NCI-H146 treated with DMSO at 0.1 percent for 48 hours (cell line): ENCODE measurements around the gene SUPT3H.
"Not testable (repeated sequence)": the region's sequence is repeated elsewhere in the genome, so short reads cannot be mapped to it uniquely, and the experiment has no call there.

ENCODE experiments used
- DNase-seq: peaks from one replicate; lab custom pipeline; 2025; ENCODE audit not compliant: unreplicated experiment; lab: John Stamatoyannopoulos, UW

Gene SUPT3H

DNA sequence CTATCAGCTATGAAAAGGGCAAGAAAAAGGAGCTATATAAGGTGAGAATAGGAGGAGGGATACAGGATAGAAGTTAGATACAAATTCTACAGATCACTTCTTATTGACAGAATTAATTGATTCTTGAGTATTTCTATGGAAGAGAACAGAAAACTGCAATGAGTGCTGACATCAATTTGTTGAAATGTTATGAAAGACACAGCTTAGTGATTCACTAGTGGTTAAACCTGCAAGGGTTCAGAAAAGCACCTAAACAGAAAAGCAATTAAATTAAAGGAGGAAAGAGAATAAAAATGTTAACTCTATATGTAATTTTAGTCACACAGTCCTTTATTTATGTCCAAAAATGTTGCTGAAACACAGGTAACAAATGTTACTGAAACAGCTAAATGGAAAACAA lies 304.0 kb downstream of the SUPT3H start:
- no peak for DNase-seq

DNA sequence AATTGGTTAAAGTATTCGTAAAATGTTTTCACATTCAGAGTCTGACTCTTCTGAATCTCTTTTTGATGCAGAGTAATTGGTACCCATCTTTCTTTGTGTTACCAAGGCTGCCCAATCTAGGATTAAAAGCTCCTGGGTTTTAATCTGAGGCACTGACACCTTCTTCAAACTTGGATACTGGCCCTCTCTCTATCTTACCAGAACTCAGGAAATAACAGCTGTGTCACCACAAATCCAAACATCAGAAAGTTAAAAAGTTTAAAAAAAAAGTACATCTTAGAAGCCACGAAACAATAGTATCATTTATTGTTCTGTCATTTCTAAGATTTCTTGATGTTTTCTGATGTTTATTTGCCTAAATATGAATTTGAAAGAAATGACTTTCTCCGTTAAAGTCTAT lies 305.1 kb downstream of the SUPT3H start:
- DNase-seq, result no peak

DNA sequence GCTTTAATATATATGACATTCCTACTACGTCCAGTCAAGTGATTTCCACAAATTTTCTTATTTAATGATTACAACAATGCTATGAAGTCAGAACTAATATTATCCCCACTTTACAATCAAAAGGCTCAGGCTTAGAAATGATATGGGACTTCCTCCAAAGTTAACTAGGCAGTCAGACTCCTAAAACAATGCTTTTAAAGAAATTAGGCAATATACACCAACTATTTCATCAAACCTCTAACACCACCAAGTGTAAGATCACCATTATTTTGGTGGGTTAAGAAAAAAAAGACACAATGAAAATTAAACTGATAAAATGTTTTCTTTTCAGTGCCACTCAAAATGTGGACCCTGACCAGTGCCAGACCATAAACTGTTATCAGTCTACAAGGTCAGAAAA lies 305.7 kb downstream of the SUPT3H start:
- DNase-seq, result no peak

DNA sequence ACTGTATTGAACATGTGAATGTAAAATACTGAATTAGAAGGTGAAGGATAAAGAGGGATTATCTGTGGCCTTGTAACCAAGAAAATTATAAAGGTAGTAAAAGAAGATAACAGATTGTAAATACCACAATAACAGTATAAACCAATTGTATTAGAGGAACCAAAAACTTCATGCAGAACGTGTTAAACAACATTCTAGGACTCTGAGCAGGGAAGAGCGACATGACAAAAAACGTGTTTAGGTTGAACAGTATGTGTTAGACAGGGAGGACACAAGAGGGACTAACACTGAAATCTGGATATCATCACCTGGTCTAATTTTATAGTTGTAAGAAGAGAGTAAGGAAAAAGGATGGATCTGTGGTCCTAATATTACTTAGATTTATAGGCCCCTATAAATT lies 308.6 kb downstream of the SUPT3H start:
- no peak for DNase-seq

DNA sequence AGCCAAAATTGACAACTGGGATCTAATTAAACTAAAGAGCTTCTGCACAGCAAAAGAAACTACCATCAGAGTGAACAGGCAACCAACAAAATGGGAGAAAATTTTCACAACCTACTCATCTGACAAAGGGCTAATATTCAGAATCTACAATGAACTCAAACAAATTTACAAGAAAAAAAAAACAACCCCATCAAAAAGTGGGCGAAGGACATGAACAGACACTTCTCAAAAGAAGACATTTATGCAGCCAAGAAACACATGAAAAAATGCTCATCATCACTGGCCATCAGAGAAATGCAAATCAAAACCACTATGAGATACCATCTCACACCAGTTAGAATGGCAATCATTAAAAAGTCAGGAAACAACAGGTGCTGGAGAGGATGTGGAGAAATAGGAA lies 310.3 kb downstream of the SUPT3H start:
- DNase-seq, result not testable (repeated sequence)

DNA sequence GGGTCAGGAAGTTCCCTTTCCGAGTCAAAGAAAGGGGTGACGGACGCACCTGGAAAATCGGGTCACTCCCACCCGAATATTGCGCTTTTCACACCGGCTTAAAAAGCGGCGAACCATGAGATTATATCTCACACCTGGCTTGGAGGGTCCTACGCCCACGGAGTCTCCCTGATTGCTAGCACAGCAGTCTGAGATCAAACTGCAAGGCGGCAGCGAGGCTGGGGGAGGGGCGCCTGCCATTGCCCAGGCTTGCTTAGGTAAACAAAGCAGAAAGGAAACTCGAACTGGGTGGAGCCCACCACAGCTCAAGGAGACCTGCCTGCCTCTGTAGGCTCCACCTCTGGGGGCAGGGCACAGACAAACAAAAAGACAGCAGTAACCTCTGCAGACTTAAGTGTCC lies 315.1 kb downstream of the SUPT3H start:
- DNase-seq, result not testable (repeated sequence)

DNA sequence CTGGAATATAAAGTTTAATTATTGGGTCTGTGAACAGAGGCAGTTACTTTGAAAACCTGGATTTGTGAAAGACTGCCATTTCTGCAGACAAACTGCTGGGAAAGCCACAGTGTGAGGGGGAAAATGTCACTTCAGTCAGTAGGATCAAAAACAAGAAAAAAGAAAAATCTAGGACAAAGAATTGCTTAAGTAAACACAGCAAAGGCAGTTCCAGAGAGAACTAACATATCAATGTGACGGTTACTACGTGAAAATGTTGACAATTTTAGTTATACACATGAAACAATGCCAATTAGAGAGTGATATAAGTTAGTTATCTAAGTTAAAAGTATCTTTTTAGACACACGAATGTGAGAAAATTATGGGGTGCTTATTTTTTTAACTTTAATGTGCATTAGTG lies 320.0 kb downstream of the SUPT3H start:
- DNase-seq, result no peak

DNA sequence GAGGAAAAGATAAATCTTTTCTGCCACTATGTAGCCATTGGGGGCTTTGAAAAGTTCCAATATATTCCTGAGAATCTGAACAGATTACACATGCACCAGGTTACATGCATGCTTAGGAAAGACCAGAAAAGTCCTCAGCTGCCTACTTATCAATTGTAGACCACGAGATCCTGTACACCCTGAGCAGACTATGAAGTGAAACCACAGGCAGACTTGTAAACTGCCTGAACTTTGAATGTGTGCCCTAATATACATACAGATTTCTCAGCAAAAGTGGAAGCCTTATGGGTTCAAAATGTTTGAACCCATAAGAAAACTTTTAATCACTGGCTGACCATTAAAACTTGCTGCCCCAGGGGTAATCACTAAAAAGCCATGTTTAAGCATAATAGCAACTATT lies 323.1 kb downstream of the SUPT3H start:
- no peak for DNase-seq

DNA sequence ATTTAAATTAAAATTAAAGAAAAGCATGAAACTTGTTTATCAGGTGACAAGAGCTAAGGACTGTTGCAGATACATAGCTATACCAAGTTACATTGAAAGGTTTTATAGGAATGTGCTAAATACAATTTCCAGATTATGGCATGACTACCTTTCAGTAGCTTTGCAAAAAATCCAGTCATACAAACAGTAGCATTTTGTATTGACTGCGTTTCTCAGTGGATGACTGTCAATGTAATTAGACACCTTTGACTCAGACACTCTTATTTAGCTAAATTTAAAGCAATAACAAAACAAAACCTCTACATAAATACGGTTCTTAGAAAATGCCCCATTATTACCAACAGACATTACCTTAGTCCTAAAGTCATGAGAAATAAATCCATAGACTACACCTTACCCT lies 325.4 kb downstream of the SUPT3H start:
- DNase-seq, result no peak

DNA sequence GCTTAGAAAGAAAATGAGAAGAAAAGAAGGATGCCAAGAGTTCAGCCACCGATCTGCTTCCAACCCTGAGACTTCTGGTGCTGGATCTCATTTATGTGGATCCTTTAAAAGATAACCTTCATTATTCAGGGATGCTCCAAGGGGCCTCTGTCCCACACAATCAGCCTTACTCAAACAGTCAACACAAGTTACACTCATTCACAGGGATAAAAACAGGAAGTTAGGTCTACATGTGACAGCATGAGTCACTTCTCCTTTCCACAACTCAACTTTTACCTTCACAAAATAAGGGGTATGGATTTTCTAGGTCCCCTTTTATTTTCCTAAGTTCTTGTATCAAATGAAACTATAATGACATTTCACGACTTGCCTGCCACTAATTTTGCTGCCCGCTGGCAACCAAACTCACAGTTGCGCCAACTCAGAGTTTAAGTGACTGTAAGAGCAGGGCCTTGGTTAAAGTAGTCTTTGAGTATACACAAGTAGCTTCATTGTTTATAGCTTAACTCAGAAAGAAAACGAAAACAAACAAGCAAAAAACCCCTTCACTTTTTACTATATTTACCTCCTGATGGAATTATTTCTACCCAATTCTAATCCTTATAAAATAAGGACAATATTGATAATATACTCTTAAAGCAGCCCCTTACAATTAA lies 328.4 kb downstream of the SUPT3H start:
- DNase-seq, result no peak

DNA sequence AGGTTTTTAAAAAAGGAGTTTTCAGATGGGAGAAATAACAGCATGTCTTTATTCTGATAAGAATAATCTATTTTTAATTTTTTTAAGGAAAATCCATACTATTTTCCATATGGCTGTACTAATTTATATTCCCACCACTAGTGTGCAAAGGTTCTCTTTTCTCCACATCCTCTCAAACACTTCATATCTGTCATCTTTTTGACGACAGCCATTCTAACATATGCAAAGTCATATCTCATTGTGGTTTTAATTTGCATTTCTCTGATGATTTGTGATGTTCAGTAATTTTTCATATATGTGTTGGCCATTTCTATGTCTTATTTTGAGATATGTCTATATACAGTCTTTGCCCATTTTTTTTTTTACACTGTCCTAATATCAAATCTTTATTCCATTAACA lies 330.2 kb downstream of the SUPT3H start:
- no peak for DNase-seq

DNA sequence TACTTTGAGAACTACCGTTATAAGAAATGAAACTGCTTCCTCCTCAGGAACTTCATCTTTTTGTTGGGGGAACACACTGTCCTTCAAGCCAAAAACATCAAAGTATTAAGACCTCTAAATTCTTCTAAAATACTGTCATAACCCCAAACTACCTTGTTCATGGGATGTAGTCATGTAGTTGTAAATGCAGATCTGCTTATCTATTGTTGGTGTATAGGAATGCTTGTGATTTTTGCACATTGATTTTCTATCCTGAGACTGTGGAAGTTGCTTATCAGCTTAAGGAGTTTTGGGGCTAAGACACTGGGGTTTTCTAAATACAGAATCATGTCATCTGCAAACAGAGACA lies 332.5 kb downstream of the SUPT3H start:
- no peak for DNase-seq

DNA sequence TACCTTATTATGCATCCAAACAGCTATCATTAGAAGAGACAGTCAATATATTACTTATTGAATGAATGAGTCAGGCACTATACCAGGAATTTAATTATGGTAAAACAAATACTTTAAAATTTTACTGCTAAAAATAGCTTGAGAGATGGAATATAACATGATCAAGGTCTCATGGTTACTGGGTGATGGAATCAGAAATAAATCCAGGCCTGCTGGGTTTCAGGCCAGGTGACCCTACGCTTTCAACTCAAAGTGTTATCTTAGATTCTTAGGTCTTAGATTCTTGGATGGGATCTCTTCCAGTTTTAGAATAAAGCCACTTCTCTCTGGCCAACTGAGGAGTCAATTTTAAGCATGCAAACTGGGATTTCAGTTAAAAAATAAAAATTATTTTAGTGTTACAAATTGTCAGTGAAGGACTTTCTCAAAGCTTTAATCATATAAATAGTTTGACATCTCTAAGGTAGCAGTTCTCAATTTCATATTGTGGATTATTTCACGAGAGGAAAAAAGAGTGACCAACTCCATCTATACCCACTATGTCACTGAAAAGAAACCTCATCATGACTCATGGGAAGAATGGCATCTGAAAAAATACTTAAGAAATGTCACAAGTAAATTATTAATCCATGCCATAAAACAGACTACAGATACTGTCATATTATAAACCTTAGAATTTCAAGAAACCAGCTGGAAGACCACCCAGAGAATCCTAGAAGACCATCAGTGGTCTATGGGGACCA lies 333.1 kb downstream of the SUPT3H start:
- no peak for DNase-seq

DNA sequence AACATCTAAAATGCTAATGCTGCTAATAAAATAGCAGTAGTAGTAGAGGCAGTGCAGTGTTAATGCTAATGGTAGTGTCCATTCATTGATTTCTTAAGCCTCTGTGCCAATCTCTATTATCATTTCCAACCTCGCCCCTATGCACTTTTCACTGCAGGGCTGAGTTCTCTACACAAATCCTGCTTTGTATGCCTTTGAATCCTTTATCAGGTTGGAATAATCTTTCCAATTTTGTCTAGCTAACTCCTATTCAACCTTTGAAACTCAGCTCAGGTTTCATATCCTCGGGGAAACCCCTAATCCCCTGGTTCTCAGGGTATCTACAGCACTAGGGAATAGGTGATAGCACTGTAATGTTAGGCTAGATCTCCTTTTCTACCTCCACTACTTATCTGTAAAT lies 333.6 kb downstream of the SUPT3H start:
- DNase-seq, result no peak

DNA sequence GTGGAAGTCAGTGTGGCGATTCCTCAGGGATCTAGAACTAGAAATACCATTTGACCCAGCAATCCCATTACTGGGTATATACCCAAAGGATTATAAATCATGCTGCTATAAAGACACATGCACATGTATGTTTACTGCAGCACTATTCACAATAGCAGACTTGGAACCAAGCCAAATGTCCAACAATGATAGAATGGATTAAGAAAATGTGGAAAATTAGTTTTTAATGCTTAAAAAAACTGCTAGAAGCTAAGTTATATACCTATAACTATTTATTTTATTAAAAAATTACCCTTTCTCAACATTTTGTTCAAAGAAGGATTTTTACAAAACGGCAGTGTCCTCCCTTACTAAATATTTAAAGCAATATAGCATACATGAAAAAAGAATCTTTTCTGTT lies 335.1 kb downstream of the SUPT3H start:
- DNase-seq, result not testable (repeated sequence)

DNA sequence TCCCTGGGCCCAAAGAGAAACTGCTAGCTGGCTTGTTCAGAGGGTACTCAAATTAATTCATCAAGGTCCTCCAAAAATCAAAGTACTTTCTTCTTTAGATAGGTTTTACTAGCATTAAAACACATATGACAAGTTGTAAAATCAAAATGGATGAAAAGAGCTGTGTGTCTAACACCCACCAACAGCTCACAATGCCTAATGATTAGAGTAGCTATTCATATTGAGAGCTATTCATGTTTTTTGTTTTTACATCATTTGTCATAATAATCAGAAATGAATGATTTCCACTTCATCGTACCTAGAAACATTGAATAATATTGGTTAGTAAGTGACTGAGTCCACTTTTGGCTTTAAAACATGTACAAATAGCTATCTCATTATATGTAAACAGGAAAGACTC lies 339.5 kb downstream of the SUPT3H start:
- DNase-seq, result no peak

DNA sequence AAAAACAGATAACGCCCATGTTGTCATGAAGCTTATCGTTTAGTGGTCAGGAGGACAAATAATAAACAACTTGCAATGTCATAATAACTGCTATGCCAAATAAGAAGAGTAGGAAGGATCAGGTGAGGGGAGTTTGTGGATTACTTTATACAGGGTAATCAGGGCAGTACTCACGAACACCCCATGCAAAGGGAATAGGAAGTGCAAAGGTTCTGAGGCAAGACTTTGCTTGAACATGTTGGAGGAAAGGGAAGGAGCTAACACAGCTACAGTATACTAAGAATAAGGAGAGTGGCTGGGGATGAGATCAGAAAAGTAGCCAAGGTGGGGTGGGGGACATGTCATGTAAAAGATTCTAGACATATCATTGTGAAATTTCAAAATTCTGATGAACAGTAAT lies 341.6 kb downstream of the SUPT3H start:
- no peak for DNase-seq

DNA sequence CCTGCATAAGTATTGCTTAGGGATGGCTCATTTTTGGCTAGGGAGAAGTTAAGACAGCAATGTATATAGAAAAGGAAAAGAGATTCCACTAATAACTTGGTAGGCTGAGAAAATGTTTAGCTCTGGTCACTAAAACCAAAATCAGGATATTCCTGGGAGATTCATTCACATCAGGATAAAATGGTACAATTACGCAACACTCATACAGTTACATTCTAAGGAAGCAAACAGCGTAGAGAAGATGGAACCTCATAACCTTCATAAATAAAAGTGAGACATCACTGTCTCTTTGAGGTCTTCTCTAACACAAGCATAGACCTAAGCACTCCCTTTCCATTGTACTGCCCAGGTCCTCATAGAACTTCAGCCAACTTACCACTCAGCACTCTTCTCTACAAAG lies 345.3 kb downstream of the SUPT3H start:
- DNase-seq, result no peak

DNA sequence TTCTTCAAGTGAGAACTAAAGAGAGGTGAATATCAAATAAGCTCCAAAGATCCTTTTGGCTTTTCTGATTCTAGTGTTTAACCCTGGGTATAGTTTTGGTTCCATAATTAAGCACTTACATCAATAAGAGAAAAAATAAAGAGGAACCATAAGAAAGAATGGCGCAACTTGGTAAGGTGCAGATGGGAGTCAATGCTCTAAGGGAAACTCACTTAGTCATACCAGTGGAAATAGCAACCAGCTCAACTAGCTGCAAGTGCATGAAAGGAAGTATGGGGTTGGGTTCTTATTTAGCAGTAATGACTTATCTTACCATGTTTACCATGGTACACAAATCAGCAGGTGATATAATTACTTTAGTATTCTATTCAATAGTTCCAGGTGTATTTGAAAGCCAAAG lies 346.1 kb downstream of the SUPT3H start:
- DNase-seq, result no peak

DNA sequence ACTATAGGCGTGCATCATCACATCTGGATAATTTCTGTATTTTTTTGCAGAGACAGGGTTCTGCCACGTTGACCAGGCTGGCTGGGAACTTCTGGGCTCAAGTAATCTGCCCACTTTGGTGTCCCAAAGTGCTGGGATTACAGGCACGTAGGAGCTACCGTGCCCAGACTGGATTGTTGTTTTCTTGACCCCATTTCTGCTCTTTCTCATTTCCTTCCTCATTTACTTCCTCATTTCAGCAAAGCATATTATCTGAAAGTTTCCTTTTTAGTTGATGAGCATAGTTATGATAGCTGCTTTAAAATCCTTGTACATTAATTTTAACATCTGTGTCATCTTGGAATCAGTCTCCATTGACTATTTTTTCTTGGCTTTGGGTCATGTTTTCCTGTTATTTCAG lies 350.6 kb downstream of the SUPT3H start:
- no peak for DNase-seq

DNA sequence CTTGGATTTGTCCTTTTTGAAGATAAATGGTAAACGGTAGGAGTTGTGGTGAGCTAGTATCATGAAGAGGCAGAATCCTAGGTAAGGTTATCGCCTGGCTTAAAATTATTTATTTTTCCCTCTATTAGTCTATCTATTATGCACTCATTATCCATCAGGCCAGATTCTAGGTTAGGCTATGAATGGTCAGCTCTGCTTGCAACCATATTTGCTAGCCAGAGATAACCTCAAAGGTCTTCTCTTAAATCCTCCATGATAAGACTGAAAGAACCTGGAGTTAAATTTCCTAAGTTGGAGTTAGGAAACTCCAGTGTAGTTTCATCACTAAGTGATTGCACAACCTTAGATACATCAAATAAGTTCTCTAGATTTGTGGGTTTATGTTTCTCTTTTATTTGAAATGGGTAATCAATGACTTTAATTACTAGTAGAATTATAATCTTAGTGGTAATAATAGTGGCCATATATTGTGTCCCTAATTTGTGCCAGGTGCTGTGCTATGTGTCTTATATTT lies 351.7 kb downstream of the SUPT3H start:
- DNase-seq, result no peak

DNA sequence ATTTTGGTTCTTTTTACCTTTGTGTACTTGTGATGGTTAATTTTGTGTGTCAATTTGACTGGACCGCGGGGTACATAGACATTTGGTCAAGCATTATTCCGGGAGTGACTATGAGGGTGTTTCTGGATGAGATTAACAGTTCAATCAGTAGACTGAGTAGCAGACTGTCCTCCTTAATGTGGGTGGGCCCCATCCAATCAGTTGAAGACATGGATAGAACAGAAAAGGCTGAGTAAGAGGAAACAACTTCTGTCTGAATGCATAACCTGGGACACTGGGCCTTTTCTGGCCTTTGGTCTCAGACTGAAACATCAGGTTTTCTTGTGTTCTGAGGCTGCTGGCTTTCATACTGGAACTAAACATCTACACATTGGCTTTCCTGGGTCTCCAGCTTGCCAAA lies 353.1 kb downstream of the SUPT3H start:
- DNase-seq, result no peak

DNA sequence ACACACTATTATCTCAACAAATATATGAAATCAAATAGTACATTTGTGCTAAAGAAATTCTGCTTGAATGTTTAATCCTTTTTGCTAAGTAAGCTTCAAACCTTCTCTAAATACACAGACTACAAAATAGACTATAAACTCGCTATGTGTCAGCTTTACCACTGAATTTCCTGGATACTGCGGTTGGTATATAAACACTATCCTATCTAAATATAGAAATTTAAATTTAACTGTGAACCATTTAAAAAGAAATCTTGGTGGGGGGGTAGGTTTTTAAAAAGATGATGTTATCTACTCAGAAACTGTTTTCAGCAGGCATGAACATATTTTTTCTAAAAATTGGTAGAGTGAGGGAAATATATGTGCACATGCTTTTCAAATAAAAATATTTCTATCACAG lies 356.1 kb downstream of the SUPT3H start:
- DNase-seq, result no peak
